Kidney epithelial cell (primary cell): ENCODE measurements around the gene ITGAX. TPM values are rescaled to one million over a fixed set of nuclear protein-coding genes. Genes with fewer than 3 reads are reported as not detected.

Source experiments
- DNase-seq: peaks from one replicate; pipeline ENCODE4 v3.0.0-alpha.2; 2010; ENCODE audit warnings: low read depth
- H3K27me3 ChIP-seq: 2 replicates; pipeline ENCODE4 v1.6.0; 2011; ENCODE audit warnings: low read length; ENCODE audit not compliant: control insufficient read depth, insufficient read depth
- H3K36me3 ChIP-seq: 2 replicates; pipeline ENCODE4 v1.5.1; 2011; ENCODE audit warnings: low read length; ENCODE audit not compliant: control insufficient read depth, insufficient read depth
- H3K4me3 ChIP-seq: 2 replicates; pipeline ENCODE4 v1.5.1; 2011; ENCODE audit warnings: low read depth, mild to moderate bottlenecking, control low read depth, low read length
- total RNA-seq: library from RNA; depleted of rRNA; stranded (reverse); fragments of >200 nt; gene quantifications from 2 replicates; pipeline ENCODE4 v1.2.3, GENCODE V29; 2015
- TF ChIP-seq, protein P1 (sequence below): IDR thresholded peaks from 2 replicates; pipeline ENCODE4 v1.5.1; 2011; ENCODE audit warnings: mild to moderate bottlenecking, moderate library complexity, low read length, control low read depth, inconsistent platforms; ENCODE audit not compliant: insufficient read depth, poor library complexity, severe bottlenecking

ITGAX gene
- total RNA-seq, 1 donor from 2014 or later, result 0.04 TPM

- no peak for DNase-seq
- TF ChIP-seq, protein P1, sequence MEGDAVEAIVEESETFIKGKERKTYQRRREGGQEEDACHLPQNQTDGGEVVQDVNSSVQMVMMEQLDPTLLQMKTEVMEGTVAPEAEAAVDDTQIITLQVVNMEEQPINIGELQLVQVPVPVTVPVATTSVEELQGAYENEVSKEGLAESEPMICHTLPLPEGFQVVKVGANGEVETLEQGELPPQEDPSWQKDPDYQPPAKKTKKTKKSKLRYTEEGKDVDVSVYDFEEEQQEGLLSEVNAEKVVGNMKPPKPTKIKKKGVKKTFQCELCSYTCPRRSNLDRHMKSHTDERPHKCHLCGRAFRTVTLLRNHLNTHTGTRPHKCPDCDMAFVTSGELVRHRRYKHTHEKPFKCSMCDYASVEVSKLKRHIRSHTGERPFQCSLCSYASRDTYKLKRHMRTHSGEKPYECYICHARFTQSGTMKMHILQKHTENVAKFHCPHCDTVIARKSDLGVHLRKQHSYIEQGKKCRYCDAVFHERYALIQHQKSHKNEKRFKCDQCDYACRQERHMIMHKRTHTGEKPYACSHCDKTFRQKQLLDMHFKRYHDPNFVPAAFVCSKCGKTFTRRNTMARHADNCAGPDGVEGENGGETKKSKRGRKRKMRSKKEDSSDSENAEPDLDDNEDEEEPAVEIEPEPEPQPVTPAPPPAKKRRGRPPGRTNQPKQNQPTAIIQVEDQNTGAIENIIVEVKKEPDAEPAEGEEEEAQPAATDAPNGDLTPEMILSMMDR, result no peak
- Histone ChIP-seq H3K27me3 (no peaks in the 10 kb centered on the region), H3K36me3 (no peaks in the 10 kb centered on the region), H3K4me3 (no peak overlapping the region)
Observed at GRCh38 chr16:31365131-31365865, 10.3 kb downstream of the ITGAX start.

- TF ChIP-seq, protein P1, result no peak
- Histone ChIP-seq H3K27me3 (no peaks in the 10 kb centered on the region), H3K4me3 (no peak overlapping the region), H3K36me3 (no peaks in the 10 kb centered on the region)
- no peak for DNase-seq
Observed at GRCh38 chr16:31367853-31368252, 12.9 kb downstream of the ITGAX start.

- Histone ChIP-seq H3K4me3 (no peak overlapping the region), H3K27me3 (no peaks in the 10 kb centered on the region), H3K36me3 (no peaks in the 10 kb centered on the region)
- TF ChIP-seq, protein P1, result no peak
- DNase-seq, result no peak
Observed at GRCh38 chr16:31371008-31371407, 16.0 kb downstream of the ITGAX start.

GRCh38 chr16:31371619-31372484 is 16.9 kb downstream of the ITGAX start:
- H3K27me3 ChIP-seq, result no peaks in the 10 kb centered on the region
- no peak overlapping the region for H3K4me3 ChIP-seq
- H3K36me3 ChIP-seq, result no peaks in the 10 kb centered on the region
- TF ChIP-seq, protein P1, result no peak
- no peak for DNase-seq

GRCh38 chr16:31373235-31373634 is 18.3 kb downstream of the ITGAX start:
- no peaks in the 10 kb centered on the region for H3K36me3 ChIP-seq
- TF ChIP-seq, protein P1, result no peak
- DNase-seq, result no peak
- H3K4me3 ChIP-seq, result no peak overlapping the region
- H3K27me3 ChIP-seq, result no peaks in the 10 kb centered on the region
